NCI-H510A treated with DMSO at 0.1 percent for 48 hours (cell line): ENCODE measurements around the gene RECQL.
"Not testable (repeated sequence)": the region's sequence is repeated elsewhere in the genome, so short reads cannot be mapped to it uniquely, and the experiment has no call there.

Source experiments
- DNase-seq: peaks from one replicate; lab custom pipeline; 2025; lab: John Stamatoyannopoulos, UW

RECQL gene

GRCh38 chr12:21502872-21503271 is 1.4 kb upstream of the RECQL start:
- DNase-seq = no peak

- no peak for DNase-seq
These were observed 695 bp upstream of the RECQL start for GRCh38 chr12:21502164-21502496.

GRCh38 chr12:21500786-21501257 is 613 bp downstream of the RECQL start:
- DNase-seq = peak; percentile 37

GRCh38 chr12:21499765-21500164 is 1.7 kb downstream of the RECQL start:
- no peak for DNase-seq

GRCh38 chr12:21485998-21486397 is 15.4 kb downstream of the RECQL start:
- no peak for DNase-seq

GRCh38 chr12:21483531-21483930 is 17.9 kb downstream of the RECQL start:
- DNase-seq = peak; percentile 63

- no peak for DNase-seq
These were observed 22.5 kb downstream of the RECQL start for GRCh38 chr12:21478756-21479455.

GRCh38 chr12:21476949-21477348 is 24.5 kb downstream of the RECQL start:
- no peak for DNase-seq

- no peak for DNase-seq
These were observed 25.9 kb downstream of the RECQL start for GRCh38 chr12:21475552-21475951.

GRCh38 chr12:21472197-21472823 is 29.1 kb downstream of the RECQL start:
- DNase-seq = no peak

GRCh38 chr12:21471294-21471693 is 30.1 kb downstream of the RECQL start:
- DNase-seq = no peak

GRCh38 chr12:21467334-21467733 is 34.1 kb downstream of the RECQL start:
- not testable (repeated sequence) for DNase-seq

- no peak for DNase-seq
These were observed 42.0 kb downstream of the RECQL start for GRCh38 chr12:21459474-21459873.

GRCh38 chr12:21456291-21456780 is 45.1 kb downstream of the RECQL start:
- DNase-seq = no peak

- no peak for DNase-seq
These were observed 48.1 kb downstream of the RECQL start for GRCh38 chr12:21453312-21453852.

- DNase-seq = no peak
These were observed 49.9 kb downstream of the RECQL start for GRCh38 chr12:21451529-21451928.

GRCh38 chr12:21444193-21445146 is 57.0 kb downstream of the RECQL start:
- DNase-seq = no peak

GRCh38 chr12:21439347-21439746 is 62.1 kb downstream of the RECQL start:
- DNase-seq = no peak

GRCh38 chr12:21438643-21439042 is 62.8 kb downstream of the RECQL start:
- peak; percentile 17 for DNase-seq

- DNase-seq = no peak
These were observed 66.7 kb downstream of the RECQL start for GRCh38 chr12:21434699-21435098.

- DNase-seq = no peak
These were observed 67.9 kb downstream of the RECQL start for GRCh38 chr12:21433525-21433924.

GRCh38 chr12:21429994-21430393 is 71.4 kb downstream of the RECQL start:
- DNase-seq = no peak
